HG03196 (cell line): ENCODE results near the gene CCSER1.
A peak's percentile ranks its signal among the peaks of the same experiment; 100 is the strongest.

Source experiments
- ATAC-seq: cut with Tn5 transposase; IDR thresholded peaks from one replicate; pipeline ENCODE4 v1.9.1; 2021; ENCODE audit not compliant: unreplicated experiment

CCSER1 gene

DNA sequence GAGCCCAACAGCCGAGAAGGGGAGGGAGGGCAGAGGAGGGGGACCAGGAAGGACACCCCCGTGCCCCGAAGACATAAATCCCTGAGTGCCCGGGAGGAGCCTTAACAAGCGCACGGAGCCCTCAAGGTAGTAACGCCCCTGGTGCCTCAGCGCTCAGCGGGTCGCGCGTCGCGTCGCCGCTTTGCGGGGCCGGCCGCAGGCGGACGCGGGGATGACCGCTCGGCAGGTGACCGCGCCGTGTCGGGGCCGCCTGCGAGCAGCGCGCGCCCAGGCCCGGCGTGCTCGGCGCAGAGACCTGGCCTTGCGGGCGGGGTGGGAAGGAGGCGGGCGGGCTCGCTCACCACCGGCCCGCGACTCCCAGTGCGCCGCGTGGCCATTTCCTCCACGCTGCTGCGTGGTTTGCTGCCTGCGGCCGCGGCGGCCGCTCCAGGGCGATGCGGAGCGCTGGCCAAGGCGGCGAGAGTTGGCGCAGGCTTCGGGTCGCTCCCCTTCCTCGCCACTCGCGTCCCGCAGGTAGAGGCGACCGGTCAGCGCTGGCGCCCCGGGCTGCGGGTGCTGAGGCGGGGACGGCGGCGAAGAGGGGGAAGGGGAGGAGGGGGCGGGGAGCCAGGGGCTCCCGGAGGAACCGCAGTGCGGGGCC lies 632 bp downstream of the CCSER1 start:
- ATAC-seq: peak; percentile 14

DNA sequence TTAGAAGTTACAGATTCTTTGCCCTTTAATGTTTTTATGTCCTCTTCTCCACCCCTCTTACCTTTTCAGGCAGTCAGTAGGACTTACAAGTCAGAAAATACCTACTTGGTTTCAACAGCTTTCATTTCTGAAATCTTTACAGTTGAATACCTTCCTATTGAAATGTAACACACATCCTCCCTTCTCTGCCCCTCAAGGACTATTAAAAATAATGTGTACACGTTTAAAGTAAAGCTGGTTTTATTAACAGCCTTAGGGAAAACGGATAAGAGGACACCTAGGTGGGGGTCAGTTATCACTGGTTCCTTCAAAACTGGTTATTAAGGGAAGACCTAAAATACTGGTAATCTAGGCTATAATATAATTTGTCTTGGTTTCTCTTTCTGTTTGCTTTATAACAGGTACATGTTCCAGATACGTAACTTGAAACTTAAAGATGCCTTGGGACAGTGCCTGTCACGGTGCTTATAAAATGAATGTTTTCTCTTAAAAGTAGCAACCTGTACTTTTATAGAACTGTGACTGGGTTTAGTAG lies 1.8 kb downstream of the CCSER1 start:
- no peak for ATAC-seq

DNA sequence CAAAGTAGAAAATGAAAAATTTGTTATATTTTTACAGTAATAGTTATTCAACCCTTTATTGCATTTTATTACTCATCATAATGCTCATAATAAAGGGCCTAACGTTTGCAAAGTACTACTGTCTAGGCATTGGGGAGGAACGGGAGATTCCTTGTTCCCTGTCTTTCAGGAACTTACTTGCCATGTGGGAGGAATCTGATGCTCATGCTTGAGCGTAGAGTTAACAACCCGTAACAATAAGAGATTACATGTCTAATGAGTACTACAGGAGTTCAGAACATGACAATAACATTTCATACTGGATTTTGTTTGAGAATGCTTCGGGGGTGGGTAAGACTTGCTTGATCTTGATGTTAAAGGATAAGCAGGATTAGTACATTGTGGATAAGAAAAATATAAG lies 2.9 kb downstream of the CCSER1 start:
- ATAC-seq: no peak

DNA sequence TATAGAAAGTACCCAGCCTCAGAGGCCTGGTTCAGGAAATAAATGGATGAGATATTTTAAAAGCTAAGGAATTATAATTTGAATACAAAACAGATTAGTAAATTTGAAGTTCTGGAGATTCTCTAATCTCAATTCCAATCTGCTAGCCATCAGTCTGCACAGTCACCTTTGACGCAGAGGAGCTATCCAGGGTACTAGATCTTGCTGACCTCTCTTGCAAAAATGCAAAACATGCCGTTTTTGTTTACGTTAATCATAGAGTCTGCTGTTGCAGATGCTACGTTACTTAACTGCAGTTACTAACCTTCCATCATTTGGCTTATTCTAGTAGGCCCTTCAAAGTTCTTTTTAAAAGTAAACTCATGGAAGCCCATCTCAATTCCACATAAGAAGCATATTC lies 10.4 kb downstream of the CCSER1 start:
- ATAC-seq: no peak

DNA sequence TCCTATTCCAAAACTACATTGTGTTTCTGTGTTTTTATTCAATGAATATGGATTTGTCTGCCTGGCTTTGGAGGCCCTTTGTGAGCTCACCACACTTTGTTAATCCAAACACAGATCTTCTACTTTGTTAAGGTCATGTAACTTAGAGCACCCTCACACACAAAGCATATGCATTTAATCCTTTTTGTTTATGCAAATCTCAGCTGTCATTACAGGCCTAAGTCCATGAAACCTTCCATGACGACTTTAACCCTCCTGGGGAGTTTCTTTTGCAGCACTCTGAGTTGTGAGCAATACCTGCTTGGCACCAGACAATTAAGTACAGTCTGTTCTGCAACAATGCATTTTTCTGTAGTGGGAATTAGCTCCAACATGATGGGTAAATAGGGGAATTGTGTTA lies 14.9 kb downstream of the CCSER1 start:
- ATAC-seq: no peak

DNA sequence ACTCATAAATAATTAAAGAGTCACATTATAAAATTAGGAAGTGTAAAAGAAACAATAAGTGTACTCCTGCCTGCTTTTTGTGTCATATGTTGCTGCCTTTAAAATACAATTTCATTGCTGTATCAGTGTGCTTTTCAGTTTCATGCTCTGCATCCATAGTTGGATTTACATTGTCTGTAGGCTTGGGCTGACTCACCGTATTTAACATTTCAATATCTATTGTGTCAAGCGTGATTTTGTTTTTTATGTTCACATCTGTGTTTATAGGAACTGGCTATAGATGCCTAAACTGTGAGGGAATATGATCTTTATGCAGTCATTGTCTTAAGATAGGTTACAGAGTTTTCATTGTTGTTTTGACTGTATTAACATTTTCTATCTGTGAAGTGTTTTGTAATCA lies 18.1 kb downstream of the CCSER1 start:
- ATAC-seq: no peak

DNA sequence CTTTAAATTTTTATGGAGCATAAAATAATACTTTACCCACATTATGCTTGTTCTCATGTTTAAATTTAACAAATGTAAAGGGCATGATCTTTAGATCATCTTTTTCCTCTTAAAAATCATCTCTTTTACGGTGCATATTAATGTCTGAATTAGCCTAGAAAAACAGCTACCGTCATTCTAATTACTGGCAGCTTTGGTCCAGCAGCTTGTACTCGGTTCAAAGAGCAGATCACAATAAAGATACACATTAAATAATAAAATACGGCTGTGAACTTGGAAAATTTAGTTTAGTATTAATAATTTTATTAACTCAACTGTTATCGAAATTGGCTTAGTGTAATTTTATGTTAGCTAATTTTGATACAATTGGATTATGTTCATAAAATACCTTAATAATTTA lies 19.1 kb downstream of the CCSER1 start:
- no peak for ATAC-seq

DNA sequence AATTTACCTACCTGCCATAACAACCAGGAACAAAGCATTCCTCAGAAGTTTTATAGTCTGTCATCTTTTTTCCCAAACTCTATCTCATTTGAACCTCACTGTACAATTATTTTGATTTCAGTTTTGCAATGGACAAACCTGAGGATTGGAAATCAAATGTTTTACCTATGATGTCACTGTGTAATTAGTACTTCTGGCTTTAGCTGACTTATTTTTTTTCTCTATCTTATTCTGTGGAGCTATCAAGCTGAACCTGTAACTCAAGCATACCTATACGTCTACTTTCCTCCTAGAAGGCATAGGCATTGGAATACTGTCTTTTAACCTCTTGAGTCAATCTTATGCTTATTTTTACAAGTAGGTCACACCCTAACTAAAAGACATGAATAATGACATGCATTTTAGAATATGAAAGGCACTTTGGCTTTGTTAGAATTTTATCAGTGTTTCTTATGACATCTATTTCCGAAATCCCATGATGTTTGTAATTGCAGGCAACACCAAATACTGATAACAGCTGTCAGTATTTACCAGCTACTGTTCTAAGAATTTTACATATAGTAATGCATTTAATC lies 21.5 kb downstream of the CCSER1 start:
- ATAC-seq: no peak

DNA sequence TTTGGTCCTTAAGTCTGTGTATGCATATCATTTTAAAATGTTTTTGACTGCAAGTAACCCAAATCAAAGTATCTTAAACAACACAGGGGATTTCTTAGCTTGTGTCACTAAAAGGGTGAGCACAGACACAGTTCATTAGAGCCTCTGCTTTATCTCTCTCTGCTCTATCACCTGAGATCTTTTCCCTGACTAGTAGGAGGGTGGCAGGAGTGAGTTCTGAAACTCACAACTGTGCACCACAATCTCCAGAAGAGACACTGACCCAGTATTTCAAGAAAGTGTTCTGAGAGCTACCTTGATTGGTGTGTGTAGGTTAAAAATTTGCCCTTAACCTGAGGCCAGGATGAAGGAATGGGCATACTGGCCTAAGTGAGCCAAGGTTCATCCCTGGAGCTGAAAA lies 24.8 kb downstream of the CCSER1 start:
- no peak for ATAC-seq

DNA sequence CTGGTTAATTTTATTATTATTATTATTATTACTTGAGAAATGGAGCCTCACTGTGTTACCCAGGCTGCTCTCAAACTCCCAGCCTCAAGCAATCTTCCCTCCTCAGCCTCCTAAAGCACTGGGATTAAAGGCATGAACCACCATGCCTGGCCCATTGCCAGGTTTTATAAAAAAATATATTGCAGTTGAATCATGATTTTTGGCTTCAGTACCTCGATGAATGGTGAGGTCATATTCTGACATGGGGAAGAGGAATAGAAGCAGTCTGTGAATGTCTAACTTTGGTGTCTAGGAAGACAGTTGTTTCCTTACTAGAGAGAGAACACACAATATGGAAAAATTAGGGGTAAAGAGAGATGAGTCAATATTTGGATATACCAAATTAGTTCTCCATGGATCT lies 32.0 kb downstream of the CCSER1 start:
- ATAC-seq: no peak

DNA sequence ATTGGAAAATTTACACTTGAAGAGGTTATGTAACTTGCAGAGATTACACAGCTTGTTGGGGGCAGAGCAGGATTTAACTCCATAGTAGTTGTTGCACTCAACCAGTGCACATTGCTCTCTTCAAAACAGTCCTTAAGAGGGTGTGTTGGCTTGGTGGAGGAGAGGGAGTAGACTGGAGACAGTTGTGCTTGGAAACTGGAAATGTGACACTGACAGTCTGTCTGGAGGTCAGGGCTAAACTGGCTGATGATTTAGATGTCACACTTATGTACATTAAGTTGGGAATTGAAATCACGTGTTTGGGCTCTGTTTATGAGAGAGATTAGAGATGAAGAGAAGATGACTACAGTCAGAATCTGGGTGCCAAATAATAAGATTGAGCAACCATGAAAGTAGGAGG lies 32.9 kb downstream of the CCSER1 start:
- no peak for ATAC-seq

DNA sequence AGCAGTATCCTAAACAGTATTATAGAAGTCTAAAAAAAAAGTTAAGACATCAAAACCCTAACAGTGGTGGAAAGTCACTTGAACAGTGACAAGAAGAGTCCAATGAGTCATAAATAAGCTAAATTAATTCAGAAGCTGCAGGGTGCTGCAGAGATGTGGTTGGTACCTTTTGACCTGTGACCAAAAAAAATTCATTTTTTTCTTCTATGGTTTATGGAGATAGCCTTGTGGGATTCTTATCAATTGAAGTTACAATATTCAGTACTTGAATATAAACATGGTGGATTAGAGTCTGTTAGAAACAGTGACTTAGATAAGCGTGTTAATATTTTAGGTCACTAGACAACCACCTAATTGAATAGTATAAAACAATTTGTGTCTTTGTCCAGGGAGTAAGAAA lies 35.4 kb downstream of the CCSER1 start:
- ATAC-seq: no peak

DNA sequence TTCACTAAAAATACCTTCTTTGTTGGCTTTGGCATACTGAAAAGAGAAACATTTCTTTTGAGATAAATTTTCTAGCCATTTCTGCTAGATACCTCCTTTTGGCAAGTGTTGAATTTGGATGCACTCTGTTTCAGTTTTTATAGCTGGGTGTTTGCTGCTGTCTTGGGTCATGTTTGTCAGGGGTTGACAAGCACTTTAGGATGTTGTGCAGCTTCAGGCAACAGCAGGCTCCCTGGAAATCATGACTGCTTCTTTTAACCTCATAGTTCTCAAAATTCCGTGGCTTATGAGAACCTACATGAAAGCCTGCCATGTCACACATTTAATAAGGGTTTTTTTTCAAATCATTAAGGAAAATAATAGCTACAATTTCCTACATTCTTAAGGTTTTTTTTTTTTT lies 36.7 kb downstream of the CCSER1 start:
- ATAC-seq: no peak

DNA sequence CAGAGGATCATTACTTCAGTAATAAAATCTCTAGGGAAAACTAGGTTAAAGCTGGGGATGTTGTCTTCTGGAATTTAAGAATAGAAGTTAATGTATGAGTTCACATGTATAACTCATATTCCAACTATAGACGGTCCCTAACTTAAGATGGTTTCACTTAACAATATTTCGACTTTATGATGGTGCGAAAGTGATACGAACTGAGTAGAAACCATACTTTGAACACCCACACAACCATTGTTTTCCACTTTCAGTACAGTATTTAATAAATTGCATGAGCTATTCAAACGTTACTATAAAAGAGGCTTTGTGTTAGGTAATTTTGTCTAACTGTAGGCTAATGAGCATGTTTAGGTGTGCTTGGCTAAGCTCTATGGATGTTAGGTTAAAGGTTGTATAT lies 38.7 kb downstream of the CCSER1 start:
- peak; percentile 76 for ATAC-seq

DNA sequence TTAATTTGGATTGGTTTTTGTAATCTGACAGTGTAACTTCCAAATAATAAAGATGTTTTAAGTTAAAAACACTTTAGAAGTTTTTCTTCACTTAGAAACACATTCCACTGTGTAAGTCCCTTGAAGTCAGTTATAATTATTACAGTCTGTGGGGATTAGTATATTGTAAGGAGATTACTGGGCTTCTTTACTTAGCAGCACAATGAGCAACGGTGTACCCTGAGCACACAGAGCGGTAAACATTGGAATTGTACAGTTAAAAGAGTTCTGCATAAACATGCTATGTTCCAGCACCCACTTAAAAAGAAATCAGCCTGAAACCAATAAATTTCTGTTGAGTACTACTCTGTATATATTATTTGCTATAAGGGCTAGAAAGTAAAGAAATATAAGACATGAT lies 44.3 kb downstream of the CCSER1 start:
- no peak for ATAC-seq

DNA sequence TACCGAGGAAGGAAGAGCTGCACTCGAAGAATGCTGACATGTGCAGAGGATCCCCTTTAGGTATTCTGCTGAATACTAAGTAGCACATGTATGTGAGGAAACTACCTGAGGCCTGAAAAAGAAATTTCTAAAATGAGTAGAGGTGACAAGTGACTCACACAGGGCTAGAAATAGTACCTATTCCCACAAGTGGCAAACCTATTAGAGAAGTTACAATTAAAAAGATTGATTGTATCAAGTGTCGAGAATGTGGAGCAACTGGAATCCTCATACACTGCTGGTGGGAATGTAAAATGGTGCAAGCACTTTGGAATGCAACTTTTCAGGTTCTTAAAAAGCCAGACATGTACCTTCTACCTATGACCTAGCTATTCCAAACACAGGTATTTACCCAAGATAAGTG lies 47.4 kb downstream of the CCSER1 start:
- no peak for ATAC-seq

DNA sequence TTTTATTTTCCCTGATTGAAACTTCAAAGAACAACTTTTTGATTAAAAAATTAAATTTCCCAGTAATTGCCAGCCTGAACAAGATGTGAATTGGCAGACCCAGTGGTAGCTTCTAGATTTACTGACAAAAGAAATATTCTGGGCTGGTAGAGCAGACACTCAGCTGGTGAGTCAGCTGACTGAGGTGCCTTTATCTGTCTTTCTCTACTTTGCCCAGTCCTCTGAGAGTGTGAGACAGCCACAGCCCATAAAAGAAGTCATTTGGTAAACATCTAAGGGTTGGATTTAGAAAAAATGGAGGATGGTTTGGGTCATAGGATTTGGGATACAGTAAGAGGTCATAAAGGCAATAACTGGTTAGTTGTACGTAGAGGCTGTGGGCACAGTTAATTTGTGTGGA lies 54.5 kb downstream of the CCSER1 start:
- no peak for ATAC-seq

DNA sequence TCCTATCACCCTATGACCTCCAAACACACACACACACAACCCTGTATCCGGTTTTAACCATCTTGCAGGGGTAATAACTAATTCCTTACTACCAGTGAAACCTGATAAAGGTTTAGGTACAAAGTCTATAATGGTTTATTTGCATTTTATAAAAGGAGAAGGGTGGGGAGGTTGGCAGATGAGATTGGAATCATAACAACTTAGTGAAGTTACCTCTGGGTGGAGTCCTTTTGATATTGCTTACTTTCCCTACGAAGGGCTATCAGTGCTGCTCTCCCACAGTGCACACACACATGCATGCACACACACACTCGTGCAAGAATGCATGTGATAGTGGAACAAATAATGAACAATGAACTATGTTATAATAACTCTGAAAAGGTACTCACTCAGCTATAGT lies 56.1 kb downstream of the CCSER1 start:
- no peak for ATAC-seq

DNA sequence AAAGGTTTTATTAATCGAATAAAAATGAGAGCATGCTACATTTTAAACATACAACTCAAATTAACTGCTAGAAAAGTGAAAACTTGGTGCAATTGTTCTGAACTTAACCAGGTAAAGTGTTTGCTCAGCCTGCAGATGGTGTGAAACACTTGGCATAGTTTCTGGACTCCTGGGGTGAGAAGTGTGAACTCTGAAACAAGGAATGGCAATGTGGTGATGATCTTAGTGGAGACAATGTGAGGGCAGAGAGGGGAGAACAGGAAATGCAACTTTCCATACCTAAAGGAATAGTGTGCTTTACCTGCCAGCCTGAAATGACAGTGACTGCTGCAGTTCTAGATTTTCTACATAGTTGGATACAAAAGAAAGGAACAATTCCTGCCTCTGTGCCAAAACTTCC lies 57.4 kb downstream of the CCSER1 start:
- ATAC-seq: no peak

DNA sequence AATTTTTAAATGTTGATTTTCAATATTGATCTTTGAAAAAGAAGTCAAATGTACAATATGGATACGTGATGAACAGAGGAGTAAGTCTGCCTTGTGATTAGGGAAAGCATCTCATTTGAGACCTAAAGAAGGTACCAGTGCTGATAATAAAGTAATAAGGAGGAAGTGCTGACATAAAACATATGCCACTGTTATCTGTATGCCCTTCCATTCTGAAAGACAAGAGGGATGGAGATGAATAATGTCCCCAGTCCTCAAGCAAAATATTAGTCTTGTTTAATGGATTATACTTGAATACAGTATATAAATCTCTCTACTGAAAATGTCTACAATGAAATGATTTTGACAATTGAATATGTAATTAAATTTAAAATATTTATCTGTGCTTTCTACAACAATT lies 58.2 kb downstream of the CCSER1 start:
- no peak for ATAC-seq

DNA sequence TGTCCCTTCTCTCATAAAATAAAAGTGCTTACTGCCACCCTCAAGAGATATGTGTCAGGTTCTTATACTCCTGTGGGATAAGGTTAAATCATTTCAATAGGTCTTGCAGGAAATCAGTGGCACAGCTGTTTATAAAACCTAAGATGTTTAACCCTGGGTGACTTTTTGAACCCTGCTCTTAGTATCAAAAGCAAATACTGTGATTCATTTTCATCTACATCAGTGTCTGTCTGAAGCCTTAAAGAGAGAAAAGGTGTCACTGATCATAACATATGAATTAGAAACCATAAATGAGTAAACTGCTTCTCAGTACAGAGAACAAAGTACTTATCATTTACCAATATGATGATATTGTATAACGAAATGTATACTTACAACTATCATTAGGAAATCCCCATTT lies 59.0 kb downstream of the CCSER1 start:
- ATAC-seq: no peak

DNA sequence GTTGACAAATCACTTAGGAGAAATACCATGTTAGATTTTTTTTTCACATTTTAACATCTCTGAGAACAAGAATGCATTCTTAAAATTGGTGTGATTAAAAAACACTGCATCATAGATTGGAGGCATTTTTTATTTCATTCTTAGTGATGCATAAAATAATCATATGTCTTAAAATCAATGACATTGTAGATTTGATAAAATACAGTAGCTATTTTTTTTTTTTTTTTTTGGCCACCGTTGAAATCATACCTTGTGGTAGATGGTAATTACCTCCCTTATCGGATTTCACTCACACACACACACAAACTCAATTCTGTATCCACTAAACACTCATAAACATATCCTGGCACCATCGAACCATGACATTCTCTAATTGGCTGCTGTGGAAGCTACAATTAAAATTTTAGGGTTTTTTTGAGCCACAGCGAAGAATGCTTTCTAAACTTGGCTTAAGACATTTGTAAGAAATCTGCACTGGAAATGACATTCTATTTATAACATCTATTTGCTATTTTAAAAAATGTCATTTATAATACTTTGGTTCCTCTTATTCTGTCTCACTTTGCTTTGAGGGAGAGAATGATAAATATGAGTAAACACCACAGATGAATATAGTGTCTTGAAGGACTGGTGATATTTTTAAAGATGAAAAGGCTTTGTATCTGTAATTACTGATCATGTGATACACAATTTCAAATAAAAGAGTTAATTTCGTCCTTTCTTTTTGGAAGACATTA lies 60.1 kb downstream of the CCSER1 start:
- no peak for ATAC-seq
